H4 (cell line): ENCODE results near the gene DNAJC4. TPM values are rescaled to one million over a fixed set of nuclear protein-coding genes. Genes with fewer than 3 reads are reported as not detected.
A peak's percentile ranks its signal among the peaks of the same experiment; 100 is the strongest.
"Not testable (repeated sequence)": the region's sequence is repeated elsewhere in the genome, so short reads cannot be mapped to it uniquely, and the experiment has no call there.

Experiments used
- DNase-seq: peaks from one replicate; pipeline ENCODE4 v3.0.0-alpha.2; 2015; ENCODE audit warnings: low spot score
- total RNA-seq: library from RNA; depleted of rRNA; stranded (reverse); fragments of >200 nt; shearing (Covaris generic); gene quantifications from 2 replicates; pipeline ENCODE4 v1.2.3, GENCODE V29; 2014

DNAJC4 gene
- total RNA-seq, 1 experiment from 2014 or later = 2.5 TPM

DNA sequence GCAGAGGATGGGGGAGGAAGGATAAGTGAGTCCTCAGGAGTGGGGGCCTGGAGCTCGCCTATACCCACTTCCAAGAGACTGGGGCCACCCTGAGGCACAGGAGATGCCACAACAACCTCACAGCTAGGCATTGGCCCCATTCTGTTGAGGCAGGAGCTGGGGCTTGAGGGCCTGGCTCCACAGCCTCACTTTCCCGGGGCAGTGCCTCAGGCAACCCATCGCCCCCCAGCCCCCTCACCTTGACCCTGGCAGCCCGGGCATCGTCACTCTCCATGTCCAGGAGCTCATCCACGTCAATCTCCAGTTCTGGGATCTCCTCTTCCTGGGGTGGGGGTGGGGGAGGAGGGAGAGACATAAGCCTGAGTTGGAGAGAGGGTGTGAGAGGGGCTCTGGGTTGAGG, 14.6 kb downstream of the DNAJC4 start:
- DNase-seq = no peak

DNA sequence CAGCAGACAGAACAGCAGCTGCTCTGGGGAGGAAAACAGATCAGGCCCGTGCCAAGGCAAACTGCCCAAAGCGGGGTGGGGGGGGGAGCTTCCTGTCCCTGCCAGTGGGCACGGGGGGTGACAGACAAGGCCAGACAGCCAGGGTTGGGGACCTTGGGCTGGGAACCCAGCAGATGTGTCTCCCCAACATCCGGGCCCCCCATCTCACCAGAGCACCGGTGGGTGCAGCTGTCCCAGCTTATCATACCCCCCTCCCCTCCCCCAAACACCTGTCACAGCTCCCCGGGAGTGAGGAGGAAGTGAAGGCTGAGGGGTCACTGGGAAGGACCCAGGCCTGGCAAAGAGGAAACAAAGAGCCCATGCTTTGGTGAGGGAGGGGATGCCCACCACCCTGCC, 15.1 kb downstream of the DNAJC4 start:
- DNase-seq = no peak

DNA sequence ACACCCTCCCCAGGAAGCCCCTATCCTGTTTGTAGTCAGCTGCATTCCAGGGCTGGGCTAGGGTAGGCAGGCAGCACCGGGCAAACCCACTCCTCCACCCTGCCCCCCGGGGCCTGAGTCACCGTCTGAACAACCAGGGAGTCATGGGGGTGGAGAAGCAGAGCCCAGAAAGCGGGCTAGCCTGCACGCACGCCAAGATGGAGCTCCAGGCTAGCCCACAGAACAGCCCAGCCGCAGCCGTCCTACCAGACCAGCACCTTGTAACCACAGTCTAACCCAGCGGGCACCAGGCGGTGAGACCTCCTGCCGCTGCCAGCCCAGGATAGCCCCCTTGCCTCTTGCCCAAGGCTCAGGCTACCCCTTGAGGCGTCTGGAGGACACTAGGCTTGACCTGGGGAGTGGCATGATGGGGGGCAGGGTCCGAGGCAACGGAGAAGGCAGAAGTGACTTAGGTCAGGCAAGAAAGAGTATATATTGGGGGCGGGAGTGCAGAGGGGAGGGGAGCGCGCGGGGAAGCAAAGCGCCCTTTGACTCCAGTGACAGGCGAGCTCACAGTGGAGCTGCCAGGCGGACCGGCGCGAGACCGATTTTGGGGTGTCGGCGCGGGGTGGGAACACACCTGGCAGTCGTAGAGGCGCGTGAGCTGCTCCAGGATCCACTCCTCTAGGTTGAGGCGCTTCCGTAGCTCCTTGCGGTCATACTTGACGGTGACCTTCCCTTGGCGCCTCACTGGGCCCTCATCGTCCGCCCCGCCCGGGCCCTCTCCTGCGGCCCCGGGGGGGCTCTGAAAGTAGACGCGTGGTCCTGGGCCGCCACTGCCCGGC, 15.7 kb downstream of the DNAJC4 start:
- DNase-seq = peak; percentile 82

DNA sequence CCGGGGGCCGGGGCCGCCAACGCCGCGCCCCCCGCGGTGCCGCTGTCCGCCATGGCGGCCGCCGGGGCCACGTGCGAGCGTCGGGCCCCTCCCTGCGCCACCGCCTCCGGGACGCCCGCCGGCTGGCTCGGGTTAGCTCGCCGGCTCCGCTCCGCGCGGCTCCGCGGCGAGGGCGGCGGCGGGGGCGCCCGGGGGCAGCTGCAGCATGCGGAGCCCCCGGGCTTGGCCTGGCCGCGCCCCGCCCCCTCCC, 16.2 kb downstream of the DNAJC4 start:
- not testable (repeated sequence) for DNase-seq

DNA sequence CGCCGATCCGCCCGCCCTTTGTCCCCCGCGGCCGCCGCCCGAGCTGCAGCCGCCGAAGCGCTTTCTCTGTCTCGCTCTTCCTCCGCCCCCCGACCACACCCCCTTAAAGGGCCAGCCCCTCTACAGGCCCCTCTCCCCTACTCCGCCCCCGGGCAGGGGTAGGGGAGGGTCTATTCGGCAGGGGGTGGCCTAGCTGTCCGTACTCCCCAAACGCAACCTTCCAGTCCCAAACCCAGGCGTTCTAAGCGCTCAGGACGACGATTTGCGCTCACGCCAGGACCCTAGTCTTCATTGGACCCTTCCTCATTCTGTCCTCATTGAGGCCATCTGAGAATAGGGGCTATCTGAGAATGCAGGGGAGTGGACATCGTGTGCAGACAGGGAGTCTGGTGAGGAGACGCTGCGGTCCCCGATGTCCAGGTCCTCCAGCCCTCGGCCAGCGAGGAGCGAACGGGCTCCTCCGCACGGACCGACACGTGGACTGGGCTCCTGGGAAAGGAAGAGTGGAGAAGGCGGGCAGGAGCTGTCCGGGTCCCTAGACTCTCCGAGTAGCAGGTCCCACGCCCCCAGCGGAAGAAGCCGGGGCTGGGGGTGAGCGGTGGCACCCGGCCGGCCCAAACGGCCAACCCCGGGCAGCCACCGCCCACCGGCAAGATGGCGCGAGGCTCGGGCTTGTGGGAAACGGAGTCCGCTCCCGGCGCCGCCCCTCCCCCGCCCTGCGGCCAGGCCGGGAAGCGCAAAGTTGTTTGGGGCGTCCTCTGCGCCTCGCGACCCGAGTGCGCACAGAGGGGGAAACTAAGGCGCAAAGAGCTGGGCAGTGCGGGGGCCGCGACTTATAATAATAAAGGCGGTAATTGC, 16.8 kb downstream of the DNAJC4 start, which contains the start of gene PPP1R14B:
Gene PPP1R14B, minus strand, starts transcription at position 73 of the 858 bp plus-strand sequence. CDS start 270 bp downstream, outside the sequence.
- peak; percentile 77 for DNase-seq

GRCh38 chr11:64247729-64248531, 17.6 kb downstream of the DNAJC4 start:
- DNase-seq = no peak

GRCh38 chr11:64248578-64248977, 18.2 kb downstream of the DNAJC4 start:
- DNase-seq = no peak

DNA sequence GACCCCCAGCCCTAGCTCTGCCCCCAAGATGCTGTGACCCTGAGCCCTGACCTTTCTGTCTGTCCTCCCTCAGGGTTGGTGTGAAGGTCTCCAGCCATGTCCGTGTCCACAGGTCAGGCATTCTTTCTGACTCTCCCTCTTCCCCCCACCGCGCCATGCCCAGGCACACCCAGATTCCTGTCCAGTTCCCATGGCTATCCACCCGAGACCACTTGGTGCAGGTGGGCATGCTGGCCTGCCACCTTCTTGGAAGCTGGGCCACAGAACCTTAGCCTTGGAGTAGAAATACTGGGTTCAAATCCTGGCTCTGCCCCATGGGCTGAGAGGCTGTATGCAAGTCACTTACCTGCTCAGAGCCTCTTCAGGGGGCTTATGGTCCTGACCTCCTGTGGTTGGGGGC, 18.7 kb downstream of the DNAJC4 start:
- DNase-seq = no peak

DNA sequence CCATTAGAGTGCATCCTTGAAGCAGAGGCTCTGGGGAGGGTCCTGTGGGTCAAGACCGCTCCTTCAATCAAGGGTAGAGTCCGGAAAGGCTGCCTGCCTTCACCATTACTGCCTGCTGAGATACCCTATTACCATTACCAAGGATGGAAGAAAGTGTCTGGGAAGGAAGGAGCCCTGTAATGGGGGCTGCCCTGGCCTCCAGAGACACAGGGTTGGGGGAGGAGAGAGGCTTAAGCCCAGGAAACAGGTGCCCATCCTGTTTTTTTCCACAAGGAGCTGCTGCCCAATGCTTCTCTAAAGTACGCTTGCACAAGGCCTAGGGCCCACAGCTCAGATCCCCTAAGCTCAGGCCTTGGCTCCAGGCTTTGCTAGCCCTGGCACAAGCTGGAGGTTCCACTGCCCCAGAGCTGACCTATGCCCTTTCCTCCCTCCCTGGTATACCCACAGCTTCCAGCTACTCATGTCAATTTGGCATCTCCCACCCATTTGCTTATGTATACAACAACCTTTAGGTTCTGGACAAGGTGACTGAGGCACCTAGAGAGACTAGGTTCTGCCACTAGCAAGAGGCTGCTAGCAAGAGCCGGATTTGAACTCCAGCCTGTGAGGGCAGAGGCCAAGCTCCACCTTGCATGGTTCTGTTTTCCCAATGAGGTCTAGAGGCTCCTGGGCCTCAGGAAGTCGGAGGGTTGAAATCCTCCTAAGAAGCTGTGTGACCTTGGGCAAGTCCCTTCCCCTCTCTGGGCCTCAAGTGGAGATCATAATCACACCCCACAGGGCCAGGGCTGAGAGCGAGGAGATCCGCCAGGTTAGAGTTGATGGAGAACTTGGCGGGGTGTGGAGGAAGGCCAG, 19.4 kb downstream of the DNAJC4 start:
- no peak for DNase-seq

DNA sequence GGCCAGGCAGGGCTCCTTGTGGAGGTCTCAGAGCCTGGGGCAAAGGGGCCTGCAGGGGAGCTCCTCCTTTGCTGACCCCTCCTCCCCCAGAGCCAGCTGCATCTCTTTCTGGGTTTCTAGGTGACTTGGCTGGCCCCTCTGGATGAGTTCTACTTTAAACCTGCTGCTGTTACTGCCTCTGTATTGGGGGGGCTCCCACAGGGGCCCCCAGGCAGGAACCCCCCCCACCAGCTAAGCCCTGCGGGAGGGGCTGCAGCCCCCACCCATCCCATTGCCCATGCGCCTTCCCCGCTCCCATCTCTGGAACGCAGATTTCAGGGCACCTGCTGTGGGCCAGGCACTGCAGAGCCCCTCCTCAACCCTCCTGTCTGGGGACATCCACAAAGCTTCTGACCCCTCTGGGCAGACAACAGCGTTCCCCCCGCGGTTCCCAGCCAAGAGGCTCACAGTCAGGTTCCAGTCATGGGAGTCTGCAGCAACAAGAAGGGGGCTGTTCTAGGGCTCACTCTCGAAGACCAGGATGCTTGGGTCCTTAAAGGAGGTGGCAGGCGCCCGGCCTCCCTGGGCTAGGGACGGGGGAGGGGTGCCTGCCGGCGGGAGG, 20.2 kb downstream of the DNAJC4 start:
- no peak for DNase-seq

- no peak for DNase-seq
These were observed 20.8 kb downstream of the DNAJC4 start, which contains the start of gene PLCB3 for GRCh38 chr11:64251016-64251752. PLCB3 (plus strand) TSS chr11:64251530; CDS start chr11:64251650, 120 bp downstream.

GRCh38 chr11:64251753-64252002, 21.3 kb downstream of the DNAJC4 start:
- no peak for DNase-seq

- no peak for DNase-seq
These were observed 21.9 kb downstream of the DNAJC4 start for GRCh38 chr11:64252003-64252872.

GRCh38 chr11:64253043-64253442, 22.7 kb downstream of the DNAJC4 start:
- DNase-seq = no peak

DNA sequence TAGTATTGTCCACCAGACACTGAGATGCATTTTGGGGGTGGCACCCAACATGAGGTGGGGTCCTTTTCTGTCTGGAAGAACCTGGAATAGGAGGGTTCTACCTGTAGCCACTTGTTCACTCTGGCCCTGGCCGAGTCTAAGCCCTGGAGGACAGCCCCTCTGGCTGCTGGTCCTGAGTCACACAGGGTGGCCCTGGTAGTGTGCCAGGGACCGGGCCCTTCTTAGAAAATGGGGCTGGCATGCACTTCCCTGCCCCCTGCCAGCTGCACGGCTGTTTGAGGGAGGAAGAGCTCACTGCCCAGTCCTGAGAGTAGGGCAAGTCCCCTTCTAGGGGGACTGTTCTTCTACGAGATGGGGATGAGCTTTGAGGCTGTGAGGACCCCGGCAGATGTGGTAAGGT, 23.1 kb downstream of the DNAJC4 start:
- no peak for DNase-seq

DNA sequence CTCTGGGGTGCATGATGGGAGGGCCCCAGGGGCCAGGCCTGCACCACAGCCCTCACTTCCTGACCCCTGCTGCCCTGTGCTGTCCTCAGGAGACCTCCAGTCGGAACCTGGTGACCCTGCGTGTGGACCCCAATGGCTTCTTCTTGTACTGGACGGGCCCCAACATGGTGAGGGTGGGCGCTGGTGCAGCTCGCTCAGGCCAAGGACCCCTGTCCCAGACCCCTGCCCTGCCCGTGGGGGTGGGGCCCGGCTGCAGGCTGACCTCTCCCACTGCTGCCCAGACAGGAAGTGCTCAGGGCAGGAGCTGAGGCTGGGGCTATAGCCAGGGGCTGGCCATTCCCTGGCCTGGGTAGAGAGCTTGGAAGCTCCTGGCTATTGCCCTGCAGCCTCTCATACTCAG, 24.0 kb downstream of the DNAJC4 start:
- no peak for DNase-seq

- DNase-seq = no peak
These were observed 25.1 kb downstream of the DNAJC4 start for GRCh38 chr11:64255135-64256128.

DNA sequence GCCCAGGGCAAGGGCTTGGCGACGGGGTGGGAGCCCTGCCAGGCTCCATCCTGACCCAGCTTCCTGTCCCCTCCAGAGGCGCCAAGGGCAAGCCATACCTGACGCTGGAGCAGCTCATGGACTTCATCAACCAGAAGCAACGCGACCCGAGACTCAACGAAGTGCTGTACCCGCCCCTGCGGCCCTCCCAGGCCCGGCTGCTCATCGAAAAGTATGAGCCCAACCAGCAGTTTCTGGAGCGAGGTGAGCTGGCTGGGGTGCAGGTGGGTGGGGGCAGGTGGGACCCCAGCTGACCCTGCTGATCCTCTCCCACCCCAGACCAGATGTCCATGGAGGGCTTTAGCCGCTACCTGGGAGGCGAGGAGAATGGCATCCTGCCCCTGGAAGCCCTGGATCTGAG, 26.0 kb downstream of the DNAJC4 start:
- DNase-seq = no peak
